Activated T-helper 17 cell treated with anti-CD3 and anti-CD28 coated beads, Interleukin-2, amount 50 U/mL, for 72 hours (primary cell): ENCODE measurements around the gene PRKCSH. TPM values are rescaled to one million over a fixed set of nuclear protein-coding genes. Genes with fewer than 3 reads are reported as not detected.
"Not testable (repeated sequence)": the region's sequence is repeated elsewhere in the genome, so short reads cannot be mapped to it uniquely, and the experiment has no call there.

Experiments
- ATAC-seq: fragments of 150-1000 bp; cut with Tn5 transposase; replicated peaks from 2 replicates; pipeline ENCODE4 v1.10.0; 2021; ENCODE audit warnings: mild to moderate bottlenecking, moderate library complexity
- H3K27ac Mint-ChIP-seq: one replicate; pipeline ENCODE4 v1.8.0; 2022; ENCODE audit warnings: mixed read lengths
- H3K27me3 Mint-ChIP-seq: one replicate; pipeline ENCODE4 v1.8.0; 2022; ENCODE audit warnings: mixed read lengths
- H3K36me3 Mint-ChIP-seq: one replicate; pipeline ENCODE4 v1.8.0; 2022; ENCODE audit warnings: low read depth, mild to moderate bottlenecking, mixed read lengths
- H3K4me1 Mint-ChIP-seq: one replicate; pipeline ENCODE4 v1.8.0; 2022; ENCODE audit warnings: mixed read lengths
- H3K4me3 Mint-ChIP-seq: one replicate; pipeline ENCODE4 v1.8.0; 2022; ENCODE audit warnings: mild to moderate bottlenecking, mixed read lengths
- H3K9me3 Mint-ChIP-seq: one replicate; pipeline ENCODE4 v1.8.0; 2022; ENCODE audit warnings: mixed read lengths
- total RNA-seq, 2 donors: library from RNA; stranded (reverse); gene quantifications; one replicate each; pipeline ENCODE4 v1.2.3, GENCODE V29; 2022

PRKCSH gene
- total RNA-seq, 2 donors from 2014 or later: 281 to 300 TPM

DNA sequence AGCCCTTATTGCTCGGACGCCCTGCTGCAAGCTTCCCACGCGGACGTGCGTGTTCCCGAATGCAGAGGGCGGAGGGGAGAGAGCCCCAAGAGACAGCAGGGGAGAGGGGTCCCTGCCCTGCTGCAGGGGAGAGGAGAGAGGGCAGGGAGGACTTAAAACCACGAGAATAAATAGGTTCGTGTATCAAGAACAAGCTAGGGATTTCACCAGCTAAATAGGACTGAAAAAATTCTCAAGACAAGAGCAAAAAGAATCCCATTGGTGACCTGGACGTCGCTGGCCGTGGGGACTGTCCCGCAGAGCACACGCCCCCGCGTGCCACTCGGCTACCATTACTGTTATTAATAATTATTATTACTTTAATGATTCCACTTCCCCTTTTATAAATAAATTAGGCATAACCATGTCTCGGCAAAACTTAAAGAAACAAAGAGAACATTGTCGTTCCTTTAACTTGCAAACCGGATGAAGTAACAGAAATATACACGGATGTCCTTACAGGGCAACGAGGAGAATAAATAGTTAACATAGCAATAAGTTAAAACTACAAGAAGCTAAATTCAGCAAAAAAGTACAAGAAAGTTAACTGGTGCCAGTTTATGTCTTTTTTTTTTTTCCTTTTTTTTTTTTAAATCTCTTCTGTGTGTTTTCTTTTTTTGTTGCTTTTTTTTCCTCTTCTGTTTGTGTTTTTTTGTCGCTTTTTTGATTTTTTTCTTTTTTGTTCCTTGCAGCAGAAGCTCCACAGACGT, 16.6 kb downstream of the PRKCSH start:
- Mint-ChIP-seq H3K27ac (no peak overlapping the region), H3K36me3 (peaks cover 12% of the 10 kb centered on the region), H3K4me1 (no peaks in the 10 kb centered on the region), H3K4me3 (no peak overlapping the region), H3K9me3 (no peaks in the 10 kb centered on the region), H3K27me3 (no peaks in the 10 kb centered on the region)
- no peak for ATAC-seq

DNA sequence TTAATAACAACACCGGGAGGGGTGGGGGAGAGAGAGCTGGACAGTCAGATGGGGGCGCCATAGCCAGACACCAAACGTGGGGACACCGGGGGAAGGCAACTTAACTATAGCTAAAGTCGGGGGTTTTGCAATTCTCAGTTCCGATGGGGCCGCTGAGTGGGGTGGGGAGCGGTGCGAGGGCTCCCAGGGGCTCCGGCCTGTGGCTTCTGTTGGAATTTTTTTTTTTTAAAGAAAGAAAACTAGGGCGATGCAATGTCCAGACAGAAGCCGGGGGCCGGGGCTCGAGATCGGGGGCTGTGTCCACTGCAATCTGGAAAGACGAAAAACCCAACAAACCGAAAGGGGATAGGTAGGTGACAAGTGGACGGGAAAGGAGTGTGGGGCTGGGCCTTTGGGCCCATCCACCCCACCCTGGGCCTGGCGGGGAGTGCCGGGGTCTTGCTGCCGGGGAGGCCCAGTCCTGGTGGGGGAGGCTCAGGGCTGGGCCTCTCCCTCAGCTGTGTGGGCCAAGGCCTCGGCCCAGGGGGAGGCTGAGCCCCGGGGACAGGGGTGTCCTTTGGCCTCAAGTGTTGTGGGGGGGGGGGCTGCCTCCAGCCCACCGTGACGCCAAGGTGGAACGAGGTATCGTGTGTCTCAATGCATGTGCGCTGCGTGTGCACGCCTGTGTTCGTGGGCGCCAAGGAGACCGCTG, 17.3 kb downstream of the PRKCSH start:
- Mint-ChIP-seq H3K4me1 (no peaks in the 10 kb centered on the region), H3K4me3 (no peak overlapping the region), H3K27me3 (no peaks in the 10 kb centered on the region), H3K27ac (no peak overlapping the region), H3K9me3 (no peaks in the 10 kb centered on the region), H3K36me3 (peaks cover 12% of the 10 kb centered on the region)
- ATAC-seq: no peak

DNA sequence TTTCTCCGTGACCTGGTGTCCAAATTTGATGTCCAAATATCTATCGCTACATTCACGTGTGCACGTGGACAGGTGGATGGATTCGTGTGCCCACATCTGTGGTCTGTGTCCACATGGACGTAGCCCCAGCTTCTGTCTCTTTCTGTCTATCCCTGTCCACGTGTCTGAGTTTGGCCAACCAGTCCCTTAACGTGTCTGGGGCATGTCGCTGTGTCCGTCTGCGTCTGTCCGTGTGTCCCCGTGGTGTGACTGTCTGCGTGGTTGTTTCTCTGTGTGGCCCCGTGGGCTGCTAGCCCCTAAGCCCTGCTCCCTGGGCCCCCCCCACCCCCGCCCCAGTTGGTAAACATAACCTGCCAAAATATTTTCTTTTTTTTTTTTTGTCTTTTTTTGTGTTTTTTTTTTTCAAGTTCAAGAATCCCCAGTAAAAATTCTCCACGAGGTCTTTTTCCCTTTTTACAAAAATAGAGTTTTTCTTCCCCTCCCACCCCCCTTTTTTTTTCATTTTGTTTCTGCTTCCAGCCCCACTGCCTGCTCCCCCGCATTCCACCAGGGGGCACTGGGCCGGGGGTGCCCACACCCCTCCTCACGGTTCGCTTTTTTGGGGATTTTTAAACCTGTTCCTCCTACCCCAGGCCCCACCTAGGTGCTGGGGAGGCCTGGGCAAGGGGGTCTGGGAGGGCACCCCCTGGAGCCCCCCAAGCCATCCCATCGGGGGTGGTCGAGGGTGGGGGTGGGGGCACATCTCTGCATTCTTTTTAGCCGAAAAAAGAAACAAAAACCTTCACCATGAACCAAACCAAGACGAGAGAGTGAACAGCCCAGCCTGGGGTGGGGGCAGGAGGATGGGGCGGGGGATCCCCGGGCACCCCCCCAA, 18.3 kb downstream of the PRKCSH start:
- H3K4me1 Mint-ChIP-seq: no peaks in the 10 kb centered on the region
- ATAC-seq: no peak
- no peak overlapping the region for H3K27ac Mint-ChIP-seq
- no peak overlapping the region for H3K4me3 Mint-ChIP-seq
- H3K27me3 Mint-ChIP-seq: no peaks in the 10 kb centered on the region
- H3K9me3 Mint-ChIP-seq: no peaks in the 10 kb centered on the region
- H3K36me3 Mint-ChIP-seq: peaks cover 12% of the 10 kb centered on the region

DNA sequence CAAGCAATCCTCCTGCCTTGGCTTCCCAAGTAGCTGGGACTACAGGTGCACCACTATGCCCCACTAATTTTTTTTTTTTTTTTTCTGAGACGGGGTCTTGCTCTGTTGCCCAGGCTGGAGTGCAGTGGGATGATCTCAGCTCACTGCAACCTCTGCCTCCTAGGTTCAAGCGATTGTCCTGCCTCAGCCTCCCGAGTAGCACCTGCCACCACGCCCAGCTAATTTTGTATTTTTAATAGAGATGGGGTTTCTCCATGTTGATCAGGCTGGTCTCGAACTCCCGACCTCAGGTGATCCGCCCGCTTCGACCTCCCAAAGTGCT, 19.8 kb downstream of the PRKCSH start:
- H3K27me3 Mint-ChIP-seq, H3K4me3 Mint-ChIP-seq, H3K9me3 Mint-ChIP-seq, H3K4me1 Mint-ChIP-seq, ATAC-seq, H3K36me3 Mint-ChIP-seq, H3K27ac Mint-ChIP-seq: not testable (repeated sequence)

DNA sequence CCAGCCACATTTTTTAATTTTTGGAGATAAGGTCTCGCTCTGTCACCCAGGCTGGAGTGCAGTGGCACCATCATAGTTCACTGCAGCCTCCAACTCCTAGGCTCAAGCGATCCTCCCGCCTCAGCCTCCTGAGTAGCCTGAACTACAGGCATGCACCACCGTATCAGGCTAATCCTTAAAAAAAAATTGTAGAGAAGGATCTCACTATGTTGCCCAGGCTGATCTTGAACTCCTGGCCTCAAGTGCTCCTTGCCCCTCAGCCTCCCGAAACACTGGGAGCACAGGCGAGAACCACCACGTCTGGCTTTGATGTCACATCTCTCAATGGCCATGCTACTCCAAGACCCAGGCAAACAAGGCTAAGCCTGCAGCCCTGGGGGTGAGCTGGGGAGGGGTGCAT, 21.2 kb downstream of the PRKCSH start:
- Mint-ChIP-seq H3K27ac (no peak overlapping the region), H3K36me3 (no peaks in the 10 kb centered on the region), H3K9me3 (no peaks in the 10 kb centered on the region), H3K4me1 (no peaks in the 10 kb centered on the region), H3K4me3 (no peak overlapping the region), H3K27me3 (peaks cover 10% of the 10 kb centered on the region)
- ATAC-seq: no peak

DNA sequence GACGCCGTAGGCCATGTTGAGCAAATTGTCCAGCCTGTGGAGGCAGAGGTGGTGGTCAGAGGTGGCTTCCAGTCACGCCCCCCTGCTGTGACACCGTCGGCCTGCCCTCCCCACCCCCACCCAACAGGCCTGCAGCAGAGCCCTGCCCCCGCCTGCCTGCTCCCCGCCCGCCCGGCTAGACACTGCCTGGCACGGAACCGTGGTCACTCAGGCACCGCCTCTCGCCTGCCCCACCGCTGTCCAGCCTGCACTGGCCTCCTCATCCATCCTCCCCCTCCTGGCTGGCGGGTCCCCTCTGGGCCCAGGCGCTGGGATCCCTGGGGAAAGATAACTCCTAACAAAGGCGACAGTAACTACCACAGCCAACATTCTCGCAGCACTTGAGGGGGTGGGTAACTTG, 21.7 kb downstream of the PRKCSH start:
- Mint-ChIP-seq H3K4me1 (no peaks in the 10 kb centered on the region), H3K36me3 (no peaks in the 10 kb centered on the region), H3K27ac (no peak overlapping the region), H3K9me3 (no peaks in the 10 kb centered on the region), H3K27me3 (peaks cover 10% of the 10 kb centered on the region), H3K4me3 (no peak overlapping the region)
- no peak for ATAC-seq

DNA sequence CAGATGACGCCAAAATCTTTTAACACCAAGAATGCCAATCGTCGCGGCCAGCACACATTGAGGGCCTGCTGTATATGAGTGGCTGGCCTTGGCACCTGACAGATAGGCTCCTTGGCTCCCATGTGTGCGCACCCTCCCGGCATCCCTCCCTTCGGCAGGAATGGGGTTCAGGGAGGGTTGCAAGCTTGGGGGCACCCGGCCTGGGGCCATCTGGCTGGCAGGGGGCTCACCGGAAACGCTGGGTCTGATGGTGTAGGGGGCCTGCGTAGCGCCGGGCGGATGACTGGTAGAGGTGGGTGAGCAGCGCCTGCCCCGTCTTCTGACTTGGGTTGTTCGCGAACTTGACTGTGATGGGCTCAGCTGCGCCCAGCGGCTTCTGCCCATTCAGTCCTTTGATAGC, 22.4 kb downstream of the PRKCSH start:
- no peak overlapping the region for H3K4me3 Mint-ChIP-seq
- no peak overlapping the region for H3K27ac Mint-ChIP-seq
- no peaks in the 10 kb centered on the region for H3K4me1 Mint-ChIP-seq
- H3K9me3 Mint-ChIP-seq: no peaks in the 10 kb centered on the region
- H3K36me3 Mint-ChIP-seq: no peaks in the 10 kb centered on the region
- no peak for ATAC-seq
- H3K27me3 Mint-ChIP-seq: peaks cover 10% of the 10 kb centered on the region

DNA sequence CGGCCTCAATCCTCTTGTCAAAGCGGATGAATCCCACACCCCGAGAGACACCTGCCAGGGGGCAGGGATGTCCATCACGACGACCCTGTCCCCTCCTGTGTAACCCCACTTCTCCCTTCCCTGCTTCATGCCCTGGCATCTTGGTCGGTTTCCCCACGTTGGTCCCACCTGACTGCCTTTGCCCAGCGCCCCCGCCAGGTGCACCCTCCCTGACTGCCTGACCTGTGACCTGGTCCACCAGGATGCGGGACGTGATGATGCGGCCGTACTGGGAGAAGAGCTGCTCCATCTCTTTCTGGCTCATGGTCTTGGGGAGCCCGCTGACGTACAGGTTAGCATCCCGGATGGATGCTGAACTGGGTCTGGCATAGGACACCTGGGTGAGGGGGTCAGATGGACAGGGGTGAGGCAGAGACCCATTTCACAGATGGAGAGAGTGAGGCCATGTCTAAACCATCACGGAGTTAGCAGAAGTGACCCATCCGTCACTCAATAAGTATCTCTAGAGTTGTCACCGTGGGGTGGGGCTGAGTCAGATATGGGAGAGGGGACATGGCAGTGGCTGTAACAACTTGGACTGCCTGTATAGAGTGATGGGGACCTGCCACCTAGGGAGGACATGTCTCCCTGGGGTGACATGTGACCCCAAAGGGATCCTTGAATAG, 22.9 kb downstream of the PRKCSH start:
- Mint-ChIP-seq H3K9me3 (no peaks in the 10 kb centered on the region), H3K4me1 (peaks cover 4% of the 10 kb centered on the region), H3K36me3 (no peaks in the 10 kb centered on the region), H3K27me3 (peaks cover 10% of the 10 kb centered on the region), H3K27ac (no peak overlapping the region), H3K4me3 (no peak overlapping the region)
- ATAC-seq: no peak

DNA sequence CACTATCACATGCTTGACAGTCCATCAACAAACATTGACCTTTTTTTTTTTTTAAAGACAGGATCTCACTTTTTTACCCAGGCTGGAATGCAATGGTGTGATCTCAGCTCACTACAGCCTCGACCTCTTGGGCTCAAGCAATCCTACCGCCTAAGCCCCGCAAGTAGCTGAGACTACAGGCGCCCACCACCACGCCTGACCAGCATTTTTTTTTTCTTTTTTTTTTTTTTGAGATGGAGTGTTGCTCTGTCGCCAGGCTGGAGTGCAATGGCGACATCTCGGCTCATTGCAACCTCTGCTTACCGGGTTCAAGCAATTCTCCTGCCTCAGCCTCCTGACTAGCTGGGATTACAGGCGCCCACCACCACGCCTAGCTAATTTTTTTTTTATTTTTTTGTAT, 23.5 kb downstream of the PRKCSH start:
- H3K4me3 Mint-ChIP-seq, H3K27ac Mint-ChIP-seq, ATAC-seq, H3K9me3 Mint-ChIP-seq, H3K36me3 Mint-ChIP-seq, H3K27me3 Mint-ChIP-seq, H3K4me1 Mint-ChIP-seq: not testable (repeated sequence)

DNA sequence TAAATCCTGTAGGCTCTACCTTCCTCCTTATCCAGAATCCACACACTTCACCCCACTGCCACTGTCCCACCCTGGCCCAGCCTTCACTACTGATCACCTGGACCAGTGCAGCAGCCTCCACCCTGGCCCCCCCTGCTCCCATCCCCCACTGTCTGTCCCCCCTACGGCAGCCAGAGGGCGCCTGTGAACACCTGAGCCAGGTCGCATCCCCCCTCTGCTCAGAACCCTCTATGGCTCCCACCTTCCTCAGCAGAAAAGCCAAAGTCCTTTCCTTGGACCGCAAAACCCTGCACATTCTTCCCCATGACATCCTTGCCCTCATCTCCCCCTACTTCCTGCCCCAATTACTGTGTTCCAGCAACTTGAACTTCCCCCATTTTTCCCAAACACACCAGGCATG, 24.8 kb downstream of the PRKCSH start:
- no peaks in the 10 kb centered on the region for H3K36me3 Mint-ChIP-seq
- peaks cover 5% of the 10 kb centered on the region for H3K4me1 Mint-ChIP-seq
- peaks cover 10% of the 10 kb centered on the region for H3K27me3 Mint-ChIP-seq
- H3K27ac Mint-ChIP-seq: no peak overlapping the region
- H3K9me3 Mint-ChIP-seq: no peaks in the 10 kb centered on the region
- H3K4me3 Mint-ChIP-seq: no peak overlapping the region
- ATAC-seq: peak; percentile 31

DNA sequence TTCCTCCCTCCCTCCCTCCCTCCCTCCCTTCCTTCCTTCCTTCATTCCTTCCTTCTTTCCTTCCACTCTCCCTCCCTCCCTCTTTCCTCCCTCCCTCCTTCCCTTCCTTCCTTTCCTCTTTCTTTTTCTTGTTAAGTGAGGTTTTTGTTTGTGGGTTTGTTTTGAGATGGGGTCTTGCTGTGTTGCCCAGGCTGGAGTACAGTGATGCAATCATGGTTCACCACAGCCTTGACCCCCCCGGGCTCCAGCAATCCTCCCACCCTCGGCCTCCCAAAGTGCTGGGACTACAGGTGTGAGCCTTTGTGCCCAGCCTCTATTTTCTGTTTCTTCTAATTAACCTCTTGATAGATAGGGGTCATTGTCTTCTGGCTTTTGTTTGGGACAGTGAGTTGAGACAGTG, 26.0 kb downstream of the PRKCSH start:
- no peak for ATAC-seq
- H3K4me1 Mint-ChIP-seq: peaks cover 5% of the 10 kb centered on the region
- no peaks in the 10 kb centered on the region for H3K9me3 Mint-ChIP-seq
- peaks cover 10% of the 10 kb centered on the region for H3K27me3 Mint-ChIP-seq
- no peak overlapping the region for H3K27ac Mint-ChIP-seq
- H3K4me3 Mint-ChIP-seq: no peak overlapping the region
- H3K36me3 Mint-ChIP-seq: no peaks in the 10 kb centered on the region

DNA sequence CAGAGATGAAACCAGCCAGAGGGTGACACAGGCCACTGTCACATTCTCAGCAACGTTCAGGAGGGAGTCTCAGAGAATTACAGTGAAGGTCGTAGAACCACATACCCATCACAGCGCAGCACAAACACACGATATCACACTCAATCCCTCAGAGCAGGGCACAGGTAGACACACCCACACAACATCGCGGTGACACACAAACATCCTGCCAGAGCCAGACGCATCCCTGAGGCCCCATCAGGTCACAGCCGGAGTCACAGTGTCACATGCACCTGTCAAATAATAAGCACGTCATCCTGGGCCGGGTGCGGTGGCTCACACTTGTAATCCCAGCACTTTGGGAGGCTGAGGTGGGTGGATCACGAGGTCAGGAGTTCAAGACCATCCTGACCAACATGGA, 28.0 kb downstream of the PRKCSH start:
- H3K27me3 Mint-ChIP-seq: peaks cover 10% of the 10 kb centered on the region
- H3K4me1 Mint-ChIP-seq: peaks cover 5% of the 10 kb centered on the region
- no peaks in the 10 kb centered on the region for H3K9me3 Mint-ChIP-seq
- peak; percentile 82 for ATAC-seq
- H3K27ac Mint-ChIP-seq: no peak overlapping the region
- no peak overlapping the region for H3K4me3 Mint-ChIP-seq
- H3K36me3 Mint-ChIP-seq: no peaks in the 10 kb centered on the region

DNA sequence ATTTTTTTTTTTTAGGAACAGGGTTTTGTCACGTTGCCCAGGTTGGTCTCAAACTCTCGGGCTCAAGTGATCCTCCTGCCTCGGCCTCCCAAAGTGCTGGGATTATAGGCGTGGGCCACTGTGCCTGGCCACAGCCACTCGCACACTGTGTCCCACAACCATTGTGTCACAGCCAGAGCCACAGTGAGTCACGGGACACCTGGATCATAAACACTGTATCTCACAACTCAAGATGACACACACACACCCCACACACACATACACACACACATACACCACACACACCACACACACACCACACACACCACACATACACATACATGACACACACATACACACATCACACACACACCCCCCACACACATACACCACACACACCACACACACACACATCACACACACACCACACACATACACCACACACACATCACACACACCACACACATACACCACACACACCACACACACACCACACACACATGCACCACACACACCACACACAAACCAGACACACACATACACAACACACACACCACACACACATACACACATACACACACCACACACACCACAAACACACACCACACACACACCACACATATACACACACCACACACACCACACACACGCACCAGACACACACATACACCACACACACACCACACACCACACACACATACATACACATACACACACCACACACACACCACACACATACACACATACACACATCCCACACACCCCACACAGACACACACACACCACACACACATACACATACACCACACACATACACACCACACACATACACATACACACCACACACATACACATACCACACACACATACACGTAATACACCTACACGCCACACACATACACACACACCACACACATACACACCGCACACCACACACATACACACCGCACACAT, 29.2 kb downstream of the PRKCSH start:
- ATAC-seq: peak; percentile 60

DNA sequence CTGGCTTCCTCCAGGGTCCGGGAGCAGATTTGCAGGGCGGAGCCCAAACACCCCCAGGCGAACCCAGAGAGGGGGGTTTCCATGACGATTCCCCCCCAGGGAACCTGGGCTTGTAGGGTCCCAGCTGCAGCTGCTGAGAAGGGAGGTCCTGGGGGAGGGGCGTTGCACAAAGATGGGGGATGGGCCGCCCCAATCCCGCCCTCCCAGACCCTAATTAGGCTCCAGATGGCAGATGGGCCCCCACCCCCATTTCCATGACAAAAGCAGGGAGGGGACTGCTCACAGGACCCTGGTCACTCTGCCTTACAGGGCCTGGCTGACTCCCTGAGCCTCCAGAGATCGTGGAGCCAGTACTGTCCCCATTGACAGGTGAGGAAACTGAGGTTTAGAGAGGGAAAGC, 30.2 kb downstream of the PRKCSH start:
- no peak overlapping the region for H3K4me3 Mint-ChIP-seq
- H3K27ac Mint-ChIP-seq: no peak overlapping the region
- H3K27me3 Mint-ChIP-seq: peaks cover 1% of the 10 kb centered on the region
- H3K4me1 Mint-ChIP-seq: peaks cover 5% of the 10 kb centered on the region
- H3K9me3 Mint-ChIP-seq: no peaks in the 10 kb centered on the region
- ATAC-seq: no peak
- no peaks in the 10 kb centered on the region for H3K36me3 Mint-ChIP-seq

More for the DNA sequence above, 29.2 kb downstream of the PRKCSH start:
- H3K9me3 Mint-ChIP-seq: no peaks in the 10 kb centered on the region
- no peaks in the 10 kb centered on the region for H3K36me3 Mint-ChIP-seq
- H3K4me3 Mint-ChIP-seq: no peak overlapping the region
- no peak overlapping the region for H3K27ac Mint-ChIP-seq
- H3K4me1 Mint-ChIP-seq: peaks cover 5% of the 10 kb centered on the region
- peaks cover 10% of the 10 kb centered on the region for H3K27me3 Mint-ChIP-seq
